Ishikawa (cell line): ENCODE measurements around the gene JARID2.

Source experiments
- CEBPB ChIP-seq: IDR thresholded peaks from 2 replicates; pipeline ENCODE4 v1.6.1; 2012
- CREB1 ChIP-seq: IDR thresholded peaks from 2 replicates; pipeline ENCODE4 v1.6.1; 2012; ENCODE audit warnings: low read depth
- EGR1 ChIP-seq: IDR thresholded peaks from 2 replicates; pipeline ENCODE4 v1.6.1; 2012
- EP300 ChIP-seq: IDR thresholded peaks from 2 replicates; pipeline ENCODE4 v1.6.1; 2012; ENCODE audit warnings: borderline replicate concordance
- FOXM1 ChIP-seq: IDR thresholded peaks from 2 replicates; pipeline ENCODE4 v1.6.1; 2012; ENCODE audit warnings: low read depth, borderline replicate concordance
- NFIC ChIP-seq: IDR thresholded peaks from 2 replicates; pipeline ENCODE4 v1.6.1; 2012
- RAD21 ChIP-seq: IDR thresholded peaks from 2 replicates; pipeline ENCODE4 v1.6.1; 2012; ENCODE audit warnings: low read depth
- REST ChIP-seq: IDR thresholded peaks from 2 replicates; pipeline ENCODE4 v1.6.1; 2012; ENCODE audit warnings: low read depth, mild to moderate bottlenecking
- TAF1 ChIP-seq: IDR thresholded peaks from 2 replicates; pipeline ENCODE4 v1.6.1; 2012; ENCODE audit warnings: low read depth, mild to moderate bottlenecking
- TCF12 ChIP-seq: IDR thresholded peaks from 2 replicates; pipeline ENCODE4 v1.6.1; 2012; ENCODE audit warnings: low read depth
- TEAD4 ChIP-seq: IDR thresholded peaks from 2 replicates; pipeline ENCODE4 v1.6.1; 2012
- YY1 ChIP-seq: IDR thresholded peaks from 2 replicates; pipeline ENCODE4 v1.6.1; 2012; ENCODE audit warnings: low read depth
- ZBTB7A ChIP-seq: IDR thresholded peaks from 2 replicates; pipeline ENCODE4 v1.6.1; 2012; ENCODE audit warnings: low read depth
- TF ChIP-seq, protein P1 (sequence below): IDR thresholded peaks from 2 replicates; pipeline ENCODE4 v1.6.1; 2012
- TF ChIP-seq, protein P2 (sequence below): IDR thresholded peaks from 2 replicates; pipeline ENCODE4 v1.6.1; 2012

Gene JARID2

GRCh38 chr6:15245361-15246216 lies at the start of gene JARID2:
JARID2 (plus strand) TSS chr6:15246069; CDS start chr6:15246540, 471 bp downstream.
- TF ChIP-seq NFIC (peak; percentile 88), FOXM1 (peak; percentile 78), TCF12 (no peak; the same call in 1 of the 2 replicates), EGR1 (no peak), TEAD4 (no peak), CEBPB (no peak), REST (no peak), EP300 (no peak), YY1 (peak; percentile 90), RAD21 (no peak), CREB1 (peak; percentile 35; the same call in 1 of the 2 replicates), ZBTB7A (peak; percentile 72; the same call in 1 of the 2 replicates), TAF1 (peak; percentile 33; the same call in 1 of the 2 replicates)
- TF ChIP-seq, protein P1, sequence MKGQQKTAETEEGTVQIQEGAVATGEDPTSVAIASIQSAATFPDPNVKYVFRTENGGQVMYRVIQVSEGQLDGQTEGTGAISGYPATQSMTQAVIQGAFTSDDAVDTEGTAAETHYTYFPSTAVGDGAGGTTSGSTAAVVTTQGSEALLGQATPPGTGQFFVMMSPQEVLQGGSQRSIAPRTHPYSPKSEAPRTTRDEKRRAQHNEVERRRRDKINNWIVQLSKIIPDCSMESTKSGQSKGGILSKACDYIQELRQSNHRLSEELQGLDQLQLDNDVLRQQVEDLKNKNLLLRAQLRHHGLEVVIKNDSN: no peak
- TF ChIP-seq, protein P2, sequence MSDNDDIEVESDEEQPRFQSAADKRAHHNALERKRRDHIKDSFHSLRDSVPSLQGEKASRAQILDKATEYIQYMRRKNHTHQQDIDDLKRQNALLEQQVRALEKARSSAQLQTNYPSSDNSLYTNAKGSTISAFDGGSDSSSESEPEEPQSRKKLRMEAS: peak; percentile 28

DNA sequence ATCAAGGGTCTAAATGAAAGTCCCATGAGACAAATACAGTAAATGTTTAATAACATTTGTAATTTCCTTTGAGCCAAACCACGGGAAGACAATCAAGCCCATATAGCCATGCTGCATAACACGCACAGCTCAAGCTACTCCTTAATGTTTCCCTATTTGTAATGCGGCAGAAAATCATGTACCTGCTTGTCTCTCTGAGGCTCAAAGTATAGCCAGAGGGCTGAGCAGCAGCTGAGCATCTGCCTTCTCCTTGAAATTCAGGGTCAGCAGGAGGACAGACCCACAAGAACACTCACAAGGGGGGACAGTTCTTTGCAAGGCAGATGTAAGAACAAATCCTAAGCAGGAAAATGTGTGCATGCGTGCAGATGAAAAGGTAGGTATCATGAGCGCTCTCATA lies 45.8 kb upstream of the JARID2 start:
- TF ChIP-seq EGR1 (no peak), REST (no peak), EP300 (no peak), FOXM1 (no peak), TAF1 (no peak), YY1 (no peak)
- TF ChIP-seq, protein P1: no peak
- TF ChIP-seq, protein P2: no peak

- no peak for TF ChIP-seq TEAD4
- TF ChIP-seq NFIC: no peak
- TF ChIP-seq CEBPB: no peak
- no peak for TF ChIP-seq FOXM1
- TF ChIP-seq TAF1: no peak
- TF ChIP-seq, protein P1: no peak
- TF ChIP-seq EGR1: no peak
- TF ChIP-seq RAD21: no peak
- TF ChIP-seq YY1: no peak
Observed at GRCh38 chr6:15205321-15205720, 40.5 kb upstream of the JARID2 start.

DNA sequence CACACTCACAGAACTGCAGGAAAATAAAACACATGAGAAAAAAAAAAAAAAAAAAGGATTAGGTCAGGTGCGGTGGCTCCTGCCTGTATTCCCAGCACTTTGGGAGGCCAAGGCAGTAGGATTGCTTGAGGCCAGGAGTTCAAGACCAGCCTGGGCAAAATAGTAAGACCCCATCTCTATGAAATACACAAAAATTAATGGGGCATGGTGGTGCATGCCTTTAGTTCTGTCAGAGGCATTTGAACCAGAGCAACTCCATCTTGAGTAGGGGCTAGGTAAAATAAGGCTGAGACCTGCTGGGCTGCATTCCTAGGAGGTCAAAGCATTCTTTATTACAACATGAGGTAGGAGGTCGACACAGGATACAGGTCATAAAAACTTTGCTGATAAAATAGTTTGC lies 39.0 kb upstream of the JARID2 start:
- TF ChIP-seq TEAD4: no peak
- TF ChIP-seq TCF12: no peak
- TF ChIP-seq, protein P2: no peak
- TF ChIP-seq ZBTB7A: no peak
- TF ChIP-seq EGR1: no peak
- TF ChIP-seq REST: no peak
- TF ChIP-seq CREB1: no peak
- no peak for TF ChIP-seq FOXM1
- TF ChIP-seq NFIC: no peak
- TF ChIP-seq CEBPB: no peak
- no peak for TF ChIP-seq TAF1
- TF ChIP-seq, protein P1: no peak
- no peak for TF ChIP-seq RAD21
- TF ChIP-seq YY1: no peak
- TF ChIP-seq EP300: no peak
